IPS DF 6.9 (cell line): ENCODE data around the gene FCRL5.
"Not testable (repeated sequence)": the region's sequence is repeated elsewhere in the genome, so short reads cannot be mapped to it uniquely, and the experiment has no call there.

Experiments used
- DNase-seq: peaks from one replicate; pipeline ENCODE4 v3.0.0-alpha.2; 2013; ENCODE audit warnings: low read depth, low spot score
- H3K27ac ChIP-seq: one replicate; pipeline ENCODE4 v1.5.1; 2013; ENCODE audit warnings: low read length, control low read depth
- H3K27me3 ChIP-seq: 2 replicates; pipeline ENCODE4 v1.6.1; 2013; ENCODE audit warnings: mild to moderate bottlenecking, low read length; ENCODE audit not compliant: control insufficient read depth, insufficient read depth
- H3K36me3 ChIP-seq: 2 replicates; pipeline ENCODE4 v1.6.1; 2013; ENCODE audit warnings: low read length; ENCODE audit not compliant: control insufficient read depth, insufficient read depth
- H3K4me1 ChIP-seq: 2 replicates; pipeline ENCODE4 v1.6.1; 2013; ENCODE audit warnings: low read length; ENCODE audit not compliant: control insufficient read depth, insufficient read depth
- H3K4me3 ChIP-seq: 2 replicates; pipeline ENCODE4 v1.5.1; 2013; ENCODE audit warnings: mild to moderate bottlenecking, low read length
- H3K9me3 ChIP-seq: 2 replicates; pipeline ENCODE4 v1.6.1; 2013; ENCODE audit warnings: low read length, inconsistent platforms; ENCODE audit not compliant: control insufficient read depth, insufficient read depth
- WGBS: extraction: QIAGEN DNeasy Blood & Tissue Kit; methylation state at CpG from one replicate; pipeline ENCODE4 v1.1.7; 2013; ENCODE audit warnings: mixed read lengths, missing lambda C conversion rate; ENCODE audit not compliant: insufficient read length, insufficient coverage; 5-methylcytosine and 5-hydroxymethylcytosine counted together

The FCRL5 gene

DNA sequence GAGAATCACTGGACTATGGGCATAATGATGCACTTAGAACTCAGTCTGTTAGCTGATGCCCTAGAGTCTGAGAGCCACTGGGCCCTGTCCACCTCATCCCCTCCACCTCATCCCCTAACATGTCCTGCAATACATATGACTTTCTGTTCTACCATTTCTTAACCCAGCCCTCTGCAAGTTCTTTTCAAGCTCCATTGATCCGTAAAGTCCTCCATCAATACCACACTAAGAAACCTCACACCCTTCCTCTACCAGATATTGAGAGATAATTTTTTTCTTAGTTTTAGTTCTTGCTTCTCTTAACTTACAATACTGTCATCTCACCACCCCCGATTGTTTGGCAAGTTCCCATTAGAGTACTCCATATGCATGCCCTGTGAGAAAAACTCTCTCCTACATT, 23.4 kb upstream of the FCRL5 start:
- DNase-seq = no peak
- no peak overlapping the region for H3K4me3 ChIP-seq
- H3K36me3 ChIP-seq = no peaks in the 10 kb centered on the region
- H3K4me1 ChIP-seq = no peaks in the 10 kb centered on the region
- no peaks in the 10 kb centered on the region for H3K9me3 ChIP-seq
- WGBS = no CpG with 5 or more reads among the region's 2 CpGs
- H3K27me3 ChIP-seq = no peaks in the 10 kb centered on the region
- H3K27ac ChIP-seq = no peak overlapping the region

DNA sequence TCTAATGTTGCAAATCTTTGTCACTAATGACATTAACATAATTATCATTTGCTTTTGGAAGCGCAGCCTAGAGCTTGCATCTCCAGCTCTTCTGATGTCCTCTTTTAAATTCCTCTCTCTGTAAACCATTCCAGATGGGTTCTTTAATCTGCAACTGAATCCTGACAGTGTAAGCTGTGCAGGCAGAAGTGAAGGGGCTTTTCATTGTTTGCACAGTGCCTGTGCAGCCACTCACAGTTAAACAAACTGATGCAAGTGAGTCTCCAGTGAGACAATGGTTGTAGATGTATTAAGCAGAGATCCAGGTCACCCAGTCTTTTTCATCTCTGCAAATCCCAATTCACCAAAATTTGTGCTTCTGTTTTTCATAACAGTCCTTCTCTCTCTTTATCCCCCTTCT, 22.5 kb upstream of the FCRL5 start:
- DNase-seq = no peak
- no peak overlapping the region for H3K27ac ChIP-seq
- H3K4me1 ChIP-seq = no peaks in the 10 kb centered on the region; the same call in 1 of the 2 replicates
- WGBS = no CpG with 5 or more reads among the region's 1 CpG
- no peak overlapping the region for H3K4me3 ChIP-seq
- no peaks in the 10 kb centered on the region for H3K27me3 ChIP-seq
- H3K36me3 ChIP-seq = no peaks in the 10 kb centered on the region
- no peaks in the 10 kb centered on the region for H3K9me3 ChIP-seq

- Histone ChIP-seq H3K9me3 (no peaks in the 10 kb centered on the region), H3K27ac (no peak overlapping the region), H3K27me3 (no peaks in the 10 kb centered on the region), H3K36me3 (no peaks in the 10 kb centered on the region), H3K4me3 (no peak overlapping the region), H3K4me1 (peaks cover 2% of the 10 kb centered on the region; the same call in 1 of the 2 replicates)
- DNase-seq = no peak
- WGBS = no CpG with 5 or more reads among the region's 14 CpGs
Observed at GRCh38 chr1:157566484-157567300, 14.4 kb upstream of the FCRL5 start.

- H3K4me3 ChIP-seq = no peak overlapping the region
- H3K27me3 ChIP-seq = no peaks in the 10 kb centered on the region
- no peaks in the 10 kb centered on the region for H3K36me3 ChIP-seq
- WGBS = no CpG with 5 or more reads among the region's 2 CpGs
- no peak for DNase-seq
- peaks cover 2% of the 10 kb centered on the region; the same call in 1 of the 2 replicates for H3K4me1 ChIP-seq
- H3K9me3 ChIP-seq = no peaks in the 10 kb centered on the region
- no peak overlapping the region for H3K27ac ChIP-seq
Observed at GRCh38 chr1:157562515-157562914, 10.2 kb upstream of the FCRL5 start.

GRCh38 chr1:157558119-157558518, 5.8 kb upstream of the FCRL5 start:
- no peak for DNase-seq
- H3K4me1 ChIP-seq = no peaks in the 10 kb centered on the region

GRCh38 chr1:157548081-157548480, 4.2 kb downstream of the FCRL5 start:
- H3K27ac ChIP-seq, H3K4me1 ChIP-seq, H3K27me3 ChIP-seq, DNase-seq, H3K36me3 ChIP-seq, H3K4me3 ChIP-seq, H3K9me3 ChIP-seq: not testable (repeated sequence)
- WGBS = no CpG with 5 or more reads among the region's 1 CpG

More at GRCh38 chr1:157558119-157558518, 5.8 kb upstream of the FCRL5 start:
- no peak overlapping the region for H3K4me3 ChIP-seq
- no peak overlapping the region for H3K27ac ChIP-seq
- 100% methylated on average over 1 of the region's 2 CpGs for WGBS
- no peaks in the 10 kb centered on the region for H3K36me3 ChIP-seq
- H3K9me3 ChIP-seq = no peaks in the 10 kb centered on the region
- no peaks in the 10 kb centered on the region for H3K27me3 ChIP-seq

DNA sequence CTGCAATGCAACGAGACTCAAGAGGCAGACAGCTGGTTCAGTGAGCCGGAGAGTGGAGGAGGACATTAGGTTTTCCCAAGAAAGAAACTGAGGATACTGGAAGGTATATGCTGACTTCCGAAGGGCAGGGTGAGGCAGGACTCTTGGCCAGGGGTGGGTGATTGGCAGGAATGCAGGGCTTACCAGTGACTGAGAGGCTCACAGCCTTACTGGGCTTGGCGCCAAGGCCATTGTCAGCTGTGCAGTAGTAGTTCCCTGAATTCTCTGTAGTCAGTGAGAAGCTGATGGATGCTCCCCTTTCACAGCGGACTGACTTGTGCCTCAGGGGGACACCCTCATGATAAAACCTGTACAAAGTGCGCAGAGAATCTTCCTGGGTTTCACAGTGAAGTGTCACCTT, 9.6 kb downstream of the FCRL5 start:
- Histone ChIP-seq H3K27ac (no peak overlapping the region), H3K27me3 (no peaks in the 10 kb centered on the region), H3K4me1 (0 out of 2 replicates have a peak, but pooled peaks cover 1% of the 10 kb centered on the region), H3K36me3 (no peaks in the 10 kb centered on the region), H3K9me3 (no peaks in the 10 kb centered on the region), H3K4me3 (no peak overlapping the region)
- no peak for DNase-seq
- no CpG with 5 or more reads among the region's 6 CpGs for whole genome bisulfite sequencing

DNA sequence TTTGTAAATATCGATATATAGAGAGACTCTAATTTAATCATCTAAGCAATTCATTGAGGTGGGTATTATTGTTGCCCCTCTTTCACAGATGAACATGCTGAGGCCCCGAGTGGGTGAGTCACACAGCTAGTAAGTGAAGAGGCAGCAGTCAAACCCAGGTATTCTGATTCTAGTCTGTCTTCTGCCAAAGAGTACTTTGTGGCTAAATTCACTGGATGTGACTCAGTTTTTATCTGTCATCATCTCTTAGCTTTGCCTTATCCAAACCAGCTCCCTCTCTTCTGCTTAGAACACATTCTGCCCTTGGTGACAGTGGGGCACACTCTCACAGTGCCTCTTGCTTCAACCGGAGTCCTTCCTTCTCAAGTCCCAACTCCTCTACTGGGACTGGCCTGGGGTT, 11.5 kb downstream of the FCRL5 start:
- Histone ChIP-seq H3K27me3 (no peaks in the 10 kb centered on the region), H3K9me3 (no peaks in the 10 kb centered on the region), H3K36me3 (no peaks in the 10 kb centered on the region), H3K4me3 (no peak overlapping the region), H3K4me1 (0 out of 2 replicates have a peak, but pooled peaks cover 1% of the 10 kb centered on the region), H3K27ac (no peak overlapping the region)
- 100% methylated on average over 1 of the region's 3 CpGs for WGBS
- no peak for DNase-seq

DNA sequence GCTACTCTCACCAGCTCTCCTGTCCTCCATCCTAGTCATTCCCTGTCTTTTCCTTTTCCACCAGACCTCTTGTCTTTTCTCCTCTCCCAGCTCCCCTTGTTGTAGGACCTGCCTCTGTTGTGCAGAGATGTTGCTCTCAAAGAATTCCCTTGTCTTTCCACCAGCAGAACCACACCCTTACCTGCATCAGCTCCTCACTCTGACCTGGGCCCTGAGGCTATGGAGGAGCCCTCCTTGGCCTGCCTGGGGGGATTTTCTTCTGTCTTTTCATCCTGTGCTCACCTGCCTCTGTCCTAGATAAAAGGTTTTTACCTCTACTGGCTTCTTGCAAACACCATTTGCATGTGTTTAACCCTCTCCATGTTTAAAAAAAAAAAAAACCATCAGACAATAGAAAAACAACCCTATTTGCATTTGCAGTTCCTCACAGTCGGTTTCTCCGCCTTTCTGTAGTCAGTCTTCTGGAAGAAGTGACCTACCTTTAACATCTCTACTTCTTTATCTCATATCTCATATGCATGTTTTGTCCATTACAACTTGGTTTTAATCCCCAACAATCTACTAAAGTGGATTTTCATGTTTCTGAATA, 12.1 kb downstream of the FCRL5 start:
- Histone ChIP-seq H3K27me3 (no peaks in the 10 kb centered on the region), H3K4me1 (0 out of 2 replicates have a peak, but pooled peaks cover 1% of the 10 kb centered on the region), H3K36me3 (no peaks in the 10 kb centered on the region), H3K27ac (no peak overlapping the region), H3K9me3 (no peaks in the 10 kb centered on the region), H3K4me3 (no peak overlapping the region)
- no peak for DNase-seq
- no CpG with 5 or more reads among the region's 2 CpGs for WGBS

GRCh38 chr1:157539568-157539967, 12.7 kb downstream of the FCRL5 start:
- Histone ChIP-seq H3K27me3 (no peaks in the 10 kb centered on the region), H3K36me3 (no peaks in the 10 kb centered on the region), H3K9me3 (no peaks in the 10 kb centered on the region), H3K4me3 (no peak overlapping the region), H3K27ac (no peak overlapping the region), H3K4me1 (0 out of 2 replicates have a peak, but pooled peaks cover 1% of the 10 kb centered on the region)
- DNase-seq = no peak
